ENCODE measurements around the gene GNS. TPM values are rescaled to one million over a fixed set of nuclear protein-coding genes. Genes with fewer than 3 reads are reported as not detected.
"Not testable (repeated sequence)": the region's sequence is repeated elsewhere in the genome, so short reads cannot be mapped to it uniquely, and the experiment has no call there.

GNS gene
- 100 to 1,000 TPM; 144 to 162 (median 153) TPM for polyA plus RNA-seq (ENCODE audit: insufficient read length in 3 of 3)
- long read RNA-seq, donor 1, full-length matches to known transcripts, result 21 of 41 reads
- long read RNA-seq, donor 1, partial matches to known transcripts, result 20 of 41 reads
- long read RNA-seq, donor 1, other reads (novel, unspliced or antisense), result 0 of 41 reads
- long read RNA-seq, donor 2, full-length matches to known transcripts, result 24 of 59 reads
- long read RNA-seq, donor 2, partial matches to known transcripts, result 35 of 59 reads
- long read RNA-seq, donor 2, other reads (novel, unspliced or antisense), result 0 of 59 reads
- long read RNA-seq, donor 3, full-length matches to known transcripts, result 20 of 48 reads
- long read RNA-seq, donor 3, partial matches to known transcripts, result 28 of 48 reads
- long read RNA-seq, donor 3, other reads (novel, unspliced or antisense), result 0 of 48 reads
- long read RNA-seq, donor 4, full-length matches to known transcripts, result 19 of 36 reads
- long read RNA-seq, donor 4, partial matches to known transcripts, result 17 of 36 reads
- long read RNA-seq, donor 4, other reads (novel, unspliced or antisense), result 0 of 36 reads
- long read RNA-seq, donor 5, full-length matches to known transcripts, result 9 of 25 reads
- long read RNA-seq, donor 5, partial matches to known transcripts, result 16 of 25 reads
- long read RNA-seq, donor 5, other reads (novel, unspliced or antisense), result 0 of 25 reads
- long read RNA-seq, donor 6, full-length matches to known transcripts, result 21 of 45 reads
- long read RNA-seq, donor 6, partial matches to known transcripts, result 24 of 45 reads
- long read RNA-seq, donor 6, other reads (novel, unspliced or antisense), result 0 of 45 reads
- long read RNA-seq, donor 7, full-length matches to known transcripts, result 27 of 81 reads
- long read RNA-seq, donor 7, partial matches to known transcripts, result 54 of 81 reads
- long read RNA-seq, donor 7, other reads (novel, unspliced or antisense), result 0 of 81 reads
- long read RNA-seq, donor 8, full-length matches to known transcripts, result 13 of 27 reads
- long read RNA-seq, donor 8, partial matches to known transcripts, result 14 of 27 reads
- long read RNA-seq, donor 8, other reads (novel, unspliced or antisense), result 0 of 27 reads
- long read RNA-seq, donor 9, full-length matches to known transcripts, result 40 of 93 reads
- long read RNA-seq, donor 9, partial matches to known transcripts, result 53 of 93 reads
- long read RNA-seq, donor 9, other reads (novel, unspliced or antisense), result 0 of 93 reads
- long read RNA-seq, donor 10, full-length matches to known transcripts, result 21 of 82 reads
- long read RNA-seq, donor 10, partial matches to known transcripts, result 61 of 82 reads
- long read RNA-seq, donor 10, other reads (novel, unspliced or antisense), result 0 of 82 reads
- long read RNA-seq, donor 11, full-length matches to known transcripts, result 14 of 38 reads
- long read RNA-seq, donor 11, partial matches to known transcripts, result 24 of 38 reads
- long read RNA-seq, donor 11, other reads (novel, unspliced or antisense), result 0 of 38 reads
- long read RNA-seq, donor 12, full-length matches to known transcripts, result 33 of 76 reads
- long read RNA-seq, donor 12, partial matches to known transcripts, result 43 of 76 reads
- long read RNA-seq, donor 12, other reads (novel, unspliced or antisense), result 0 of 76 reads
- long read RNA-seq, donor 13, full-length matches to known transcripts, result 16 of 26 reads
- long read RNA-seq, donor 13, partial matches to known transcripts, result 10 of 26 reads
- long read RNA-seq, donor 13, other reads (novel, unspliced or antisense), result 0 of 26 reads
- long read RNA-seq, donor 14, result 0 reads
- long read RNA-seq, donor 15, full-length matches to known transcripts, result 27 of 50 reads
- long read RNA-seq, donor 15, partial matches to known transcripts, result 23 of 50 reads
- long read RNA-seq, donor 15, other reads (novel, unspliced or antisense), result 0 of 50 reads
- long read RNA-seq, donor 16, full-length matches to known transcripts, result 28 of 56 reads
- long read RNA-seq, donor 16, partial matches to known transcripts, result 28 of 56 reads
- long read RNA-seq, donor 16, other reads (novel, unspliced or antisense), result 0 of 56 reads

DNA sequence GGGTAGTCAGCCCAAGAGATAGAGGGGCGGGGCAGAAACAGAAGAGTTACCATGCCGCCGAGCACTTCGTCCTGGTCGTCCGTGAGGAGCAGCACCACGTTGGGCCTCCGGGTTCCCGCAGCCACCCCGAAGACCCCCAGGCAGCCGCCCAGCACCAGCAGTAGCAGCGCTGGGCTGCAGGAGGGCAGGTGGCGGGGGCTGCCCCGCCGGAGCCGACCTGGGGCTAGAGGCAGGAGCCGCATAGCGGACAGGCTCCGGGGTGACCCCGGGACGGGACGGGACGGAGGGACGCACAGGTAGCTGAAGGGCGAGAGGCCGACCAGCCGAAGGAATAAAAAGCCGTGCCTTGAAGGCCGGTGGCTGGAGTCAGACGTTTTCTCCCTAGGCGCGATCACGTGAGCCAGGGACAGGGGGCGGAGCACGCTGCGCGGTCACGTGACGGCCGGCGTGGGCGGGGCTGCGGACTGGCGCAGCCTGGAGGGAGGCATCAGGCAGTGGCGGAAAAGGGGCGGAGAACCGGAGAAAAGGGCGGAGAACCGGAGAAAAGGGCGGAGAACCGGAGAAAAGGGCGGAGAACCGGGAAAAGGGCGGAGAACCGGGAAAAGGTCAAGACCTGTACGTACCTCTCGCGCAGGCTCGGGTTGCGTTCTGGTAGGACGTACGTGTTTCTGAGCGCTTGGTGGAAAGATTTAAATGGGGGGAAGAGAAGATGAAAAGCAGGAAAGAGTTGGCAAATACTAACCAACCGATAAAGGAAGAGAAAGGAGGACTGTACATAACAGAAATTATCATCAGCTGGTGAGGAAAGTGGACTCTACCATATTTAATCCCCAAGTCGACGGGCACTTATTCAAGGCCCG, at the start of gene GNS:
Gene GNS (minus strand): TSS at position 372 of the 860 bp plus-strand sequence. CDS start 130 bp downstream, at position 242.
- DNase-seq, result peak; percentile 95

- DNase-seq, result no peak
Observed at GRCh38 chr12:64808110-64808509, 48.9 kb upstream of the GNS start.

DNA sequence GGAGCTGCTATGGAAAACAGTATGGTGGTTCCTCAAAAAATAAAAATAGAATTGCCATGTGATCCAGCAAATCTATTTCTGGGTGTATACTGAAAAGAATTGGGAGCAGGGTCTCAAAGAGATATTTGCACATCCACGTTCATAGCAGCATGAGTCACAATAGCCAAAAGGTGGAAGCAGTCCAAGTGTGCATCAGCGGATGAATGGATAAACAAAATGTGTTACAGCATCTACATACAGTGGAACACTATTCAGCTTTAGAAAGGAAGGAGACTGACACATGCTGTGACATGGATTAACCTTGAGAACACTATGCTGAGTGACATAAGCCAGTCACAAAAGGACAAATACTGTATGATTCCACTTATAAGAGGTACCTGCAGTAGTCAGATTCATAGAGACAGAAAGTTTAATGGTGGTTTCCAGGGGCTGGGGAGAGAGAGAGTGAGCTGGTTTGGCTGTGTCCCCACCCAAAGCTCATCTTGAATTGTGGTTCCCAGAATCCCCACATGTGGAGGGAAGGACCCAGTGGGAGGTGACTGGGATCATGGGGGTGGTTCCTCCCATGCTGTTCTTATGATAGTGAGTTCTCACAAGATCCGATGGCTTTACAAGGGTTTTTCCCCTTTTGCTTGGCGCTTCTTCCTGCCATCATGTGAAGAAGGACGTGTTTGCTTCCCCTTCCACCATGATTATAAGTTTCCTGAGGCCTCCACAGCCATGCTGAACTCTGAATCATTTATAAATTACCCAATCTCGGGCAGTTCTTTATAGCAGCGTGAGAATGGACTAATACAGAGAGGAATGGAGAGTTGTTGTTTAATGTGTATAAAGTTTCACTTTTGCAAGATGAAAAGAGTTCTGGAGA, 47.6 kb upstream of the GNS start:
- no peak for DNase-seq

GRCh38 chr12:64806173-64806572, 47.0 kb upstream of the GNS start:
- no peak for DNase-seq

- not testable (repeated sequence) for DNase-seq
Observed at GRCh38 chr12:64802180-64802775, 43.1 kb upstream of the GNS start.

DNA sequence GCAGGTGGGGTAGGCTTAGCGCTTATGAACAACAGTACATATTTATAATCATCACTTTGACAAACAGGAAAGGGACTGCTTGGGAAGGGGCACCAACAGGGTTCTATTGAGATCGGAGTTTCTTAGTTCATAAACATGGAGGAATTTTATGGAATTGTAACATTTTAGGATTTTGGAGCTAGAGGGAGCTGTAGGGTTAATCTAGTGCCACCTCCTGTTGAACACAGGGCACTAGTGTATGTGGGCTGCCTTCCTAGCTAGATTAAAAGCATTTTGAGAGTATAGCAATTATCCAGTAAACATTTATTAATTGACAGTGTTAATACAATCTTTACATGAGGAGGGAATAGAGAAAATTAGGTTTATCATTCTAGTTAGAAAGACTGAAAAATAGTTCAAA, 42.2 kb upstream of the GNS start:
- no peak for DNase-seq

DNA sequence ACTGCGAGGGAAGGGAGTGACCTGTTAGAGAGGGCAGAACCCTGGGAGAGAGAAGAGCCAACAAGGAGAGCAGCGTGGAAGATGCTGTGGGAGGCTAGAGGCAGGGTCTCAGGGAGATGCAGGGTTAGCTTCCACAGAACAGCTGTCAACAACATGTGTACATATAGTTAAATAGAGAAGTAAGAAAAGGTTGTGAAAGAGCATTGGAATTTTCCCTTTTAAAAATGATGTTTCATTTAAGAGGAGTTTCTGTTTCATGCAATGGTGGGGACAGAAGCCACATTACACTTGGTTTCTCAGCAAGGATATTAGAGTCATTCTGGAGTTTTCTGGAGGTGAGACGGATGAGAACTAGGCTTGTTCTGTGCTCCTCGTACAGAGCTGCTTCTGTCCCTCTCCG, 41.4 kb upstream of the GNS start:
- no peak for DNase-seq

DNA sequence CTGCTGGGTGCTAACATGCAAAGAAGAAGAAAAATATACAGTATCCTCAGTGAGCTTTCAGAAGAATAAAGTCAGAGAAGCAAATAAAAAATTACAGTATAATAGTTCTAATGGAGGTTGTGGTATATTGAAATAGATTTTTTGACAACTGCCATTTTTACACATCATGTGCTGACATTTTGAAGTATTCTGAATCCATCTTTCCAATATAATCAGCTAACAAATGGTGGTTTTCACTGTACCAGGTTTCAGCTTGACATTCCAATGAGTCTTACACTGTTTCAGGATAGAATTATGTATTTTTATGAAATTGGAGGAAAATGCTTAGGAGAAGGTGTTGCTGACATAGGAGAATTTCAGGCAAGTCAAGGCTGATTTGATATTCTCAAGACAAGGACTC, 39.0 kb upstream of the GNS start:
- DNase-seq, result no peak

- no peak for DNase-seq
Observed at GRCh38 chr12:64797156-64797555, 38.0 kb upstream of the GNS start.

GRCh38 chr12:64796205-64796845, 37.1 kb upstream of the GNS start:
- peak; percentile 82 for DNase-seq

DNA sequence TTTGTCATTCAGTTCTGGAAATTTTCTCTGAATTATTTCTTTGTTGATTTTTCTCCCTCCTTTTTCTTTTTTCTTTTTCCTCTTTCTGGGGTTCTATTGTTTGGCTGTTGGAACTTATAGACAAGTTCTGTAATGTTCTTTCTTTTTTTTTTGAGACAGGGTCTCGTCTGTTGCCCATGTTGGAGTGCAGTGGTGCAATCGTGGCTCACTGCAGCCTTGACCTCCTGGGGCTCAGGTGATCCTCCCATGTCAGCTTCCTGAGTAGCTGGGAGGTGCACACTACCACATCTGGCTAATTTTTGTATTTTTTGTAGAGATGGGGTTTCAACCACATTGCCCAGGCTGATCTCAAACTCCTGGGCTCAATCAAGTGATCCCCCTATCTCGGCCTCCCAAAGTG, 35.1 kb upstream of the GNS start:
- DNase-seq, result no peak

GRCh38 chr12:64793610-64794009, 34.4 kb upstream of the GNS start:
- DNase-seq, result no peak

DNA sequence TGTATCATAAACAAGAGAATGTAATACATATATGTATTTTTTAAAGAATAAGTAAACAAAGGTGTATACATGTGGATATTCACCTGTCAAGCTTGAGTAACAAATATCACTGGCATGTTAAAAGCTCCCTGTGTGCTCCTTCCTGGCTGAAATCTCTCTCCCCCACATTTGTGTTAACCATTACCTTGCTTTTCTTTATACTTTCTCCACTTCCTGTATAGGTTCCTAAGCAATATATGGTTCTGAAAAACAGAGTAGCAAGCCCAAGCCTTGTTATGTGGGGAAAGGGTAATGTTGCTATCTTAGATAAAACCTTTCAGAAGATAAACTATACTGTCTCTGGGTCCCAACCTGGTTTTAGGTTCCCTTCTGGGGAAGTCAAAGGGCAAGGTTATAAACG, 32.9 kb upstream of the GNS start:
- DNase-seq, result no peak

DNA sequence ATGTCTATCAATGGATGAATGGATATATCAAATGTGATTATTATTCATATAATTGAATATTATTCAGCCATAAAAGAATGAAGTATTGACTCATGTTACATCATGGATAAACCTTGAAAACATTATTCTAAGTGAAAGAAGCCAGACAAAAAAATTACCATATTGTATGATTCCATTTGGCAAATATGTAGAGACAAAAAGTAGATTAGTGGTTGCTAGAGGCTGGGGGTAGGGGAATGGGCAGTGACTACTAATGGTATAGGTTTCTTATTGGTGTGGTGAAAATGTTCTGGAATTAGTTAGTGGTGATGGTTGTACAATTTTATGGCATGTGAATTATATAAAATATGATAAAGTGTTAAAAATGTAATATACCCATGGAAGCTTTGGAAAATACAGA, 31.8 kb upstream of the GNS start:
- no peak for DNase-seq

- DNase-seq, result no peak
Observed at GRCh38 chr12:64790166-64790565, 31.0 kb upstream of the GNS start.

DNA sequence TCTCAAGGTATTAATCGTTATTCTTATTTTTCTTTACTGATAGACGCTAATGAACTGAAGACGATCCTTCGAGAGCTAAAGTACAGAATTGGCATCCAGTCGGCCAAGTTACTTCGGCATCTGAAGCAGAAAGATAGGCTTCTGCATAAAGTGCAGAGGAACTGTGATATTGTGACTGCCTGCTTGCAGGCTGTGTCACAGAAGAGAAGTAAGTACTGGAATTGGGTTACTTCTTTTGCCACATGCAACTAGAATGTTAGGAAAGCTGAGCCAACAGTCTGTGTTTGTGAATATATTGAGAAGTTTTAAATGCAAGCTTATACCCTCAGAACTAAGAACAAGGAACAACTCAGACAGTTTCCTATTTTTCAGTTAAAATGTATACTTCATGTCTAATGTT, 26.6 kb upstream of the GNS start:
- no peak for DNase-seq

- no peak for DNase-seq
Observed at GRCh38 chr12:64782191-64782876, 23.1 kb upstream of the GNS start.
